ENCODE results near the gene GPR180. TPM values are rescaled to one million over a fixed set of nuclear protein-coding genes. Genes with fewer than 3 reads are reported as not detected.

GPR180 gene
- total RNA-seq, 2 donors from 2014 or later = 7.1 to 7.8 TPM

GRCh38 chr13:94583926-94584325, 17.7 kb upstream of the GPR180 start:
- H3K9me3 Mint-ChIP-seq = no peaks in the 10 kb centered on the region
- ATAC-seq = no peak
- no peaks in the 10 kb centered on the region for H3K27me3 Mint-ChIP-seq
- no peak overlapping the region for H3K4me3 Mint-ChIP-seq
- peaks cover 19 to 25% of the 10 kb centered on the region in 2 donors for H3K4me1 Mint-ChIP-seq (ENCODE audit: low read depth in 2 of 2)
- H3K36me3 Mint-ChIP-seq = peaks cover 43% of the 10 kb centered on the region
- H3K27ac Mint-ChIP-seq = no peak overlapping the region
- no peak for DNase-seq (ENCODE audit: low spot score)

GRCh38 chr13:94585543-94586101, 16.0 kb upstream of the GPR180 start:
- Mint-ChIP-seq H3K9me3 (no peaks in the 10 kb centered on the region), H3K4me1 (ENCODE audit: low read depth in 2 of 2) (peaks cover 22 to 26% of the 10 kb centered on the region in 2 donors), H3K36me3 (peaks cover 37% of the 10 kb centered on the region), H3K27ac (no peak overlapping the region), H3K4me3 (no peak overlapping the region), H3K27me3 (no peaks in the 10 kb centered on the region)
- DNase-seq (ENCODE audit: low spot score) (no peak), ATAC-seq (no peak)

- Mint-ChIP-seq H3K27me3 (no peaks in the 10 kb centered on the region), H3K9me3 (no peaks in the 10 kb centered on the region), H3K27ac (no peak overlapping the region), H3K36me3 (peaks cover 31% of the 10 kb centered on the region), H3K4me1 (ENCODE audit: low read depth in 2 of 2) (peaks cover 21 to 26% of the 10 kb centered on the region in 2 donors), H3K4me3 (no peak overlapping the region)
- ATAC-seq (no peak), DNase-seq (ENCODE audit: low spot score) (no peak)
These were observed 15.3 kb upstream of the GPR180 start for GRCh38 chr13:94586371-94586770.

GRCh38 chr13:94588541-94588940, 13.1 kb upstream of the GPR180 start:
- no peaks in the 10 kb centered on the region for H3K27me3 Mint-ChIP-seq
- no peak for ATAC-seq
- H3K4me3 Mint-ChIP-seq = no peak overlapping the region
- H3K36me3 Mint-ChIP-seq = peaks cover 18% of the 10 kb centered on the region
- peak overlapping the region in 1 of 2 donors; percentile 65 for H3K27ac Mint-ChIP-seq
- H3K4me1 Mint-ChIP-seq (ENCODE audit: low read depth in 2 of 2) = peaks cover 21 to 26% of the 10 kb centered on the region in 2 donors
- no peaks in the 10 kb centered on the region for H3K9me3 Mint-ChIP-seq
- DNase-seq (ENCODE audit: low spot score) = no peak

- no peak overlapping the region for H3K4me3 Mint-ChIP-seq
- no peak overlapping the region for H3K27ac Mint-ChIP-seq
- ATAC-seq = no peak
- no peaks in the 10 kb centered on the region for H3K9me3 Mint-ChIP-seq
- no peaks in the 10 kb centered on the region for H3K27me3 Mint-ChIP-seq
- H3K4me1 Mint-ChIP-seq (ENCODE audit: low read depth in 2 of 2) = peaks cover 33 to 35% of the 10 kb centered on the region in 2 donors
- no peak for DNase-seq (ENCODE audit: low spot score)
- H3K36me3 Mint-ChIP-seq = peaks cover 19% of the 10 kb centered on the region
These were observed 10.9 kb upstream of the GPR180 start for GRCh38 chr13:94590744-94591143.

- Mint-ChIP-seq H3K27me3 (no peaks in the 10 kb centered on the region), H3K27ac (peak overlapping the region; percentile 91 to 94), H3K36me3 (peaks cover 9% of the 10 kb centered on the region), H3K9me3 (no peaks in the 10 kb centered on the region), H3K4me1 (ENCODE audit: low read depth in 2 of 2) (peaks cover 23% of the 10 kb centered on the region in 2 donors), H3K4me3 (peak overlapping the region; percentile 96)
- no peak for DNase-seq (ENCODE audit: low spot score)
- ATAC-seq = peak; percentile 60 to 76
These were observed 6.4 kb upstream of the GPR180 start for GRCh38 chr13:94595001-94595949.

- peak; percentile 93 for DNase-seq (ENCODE audit: low spot score)
- H3K4me3 Mint-ChIP-seq = peak within 1 kb of the TSS; percentile 96
- no peaks in the 10 kb centered on the region for H3K27me3 Mint-ChIP-seq
- ATAC-seq = peak; percentile 99 to 100
- peak within 1 kb of the TSS; percentile 91 to 94 for H3K27ac Mint-ChIP-seq
- H3K36me3 Mint-ChIP-seq = peaks cover 14% of the 10 kb centered on the region
- peaks cover 4% of the 10 kb centered on the region for H3K9me3 Mint-ChIP-seq
- peaks cover 23 to 30% of the 10 kb centered on the region in 2 donors for H3K4me1 Mint-ChIP-seq (ENCODE audit: low read depth in 2 of 2)
These were observed 5.6 kb upstream of the GPR180 start, which contains the start of gene TGDS for GRCh38 chr13:94595950-94596574. Gene TGDS, minus strand, starts transcription at chr13:94596152. Its CDS starts 16 bp downstream, at chr13:94596136.

GRCh38 chr13:94596575-94596971, 5.1 kb upstream of the GPR180 start:
- no peaks in the 10 kb centered on the region for H3K27me3 Mint-ChIP-seq
- peak overlapping the region; percentile 91 to 94 for H3K27ac Mint-ChIP-seq
- H3K36me3 Mint-ChIP-seq = peaks cover 14% of the 10 kb centered on the region
- DNase-seq (ENCODE audit: low spot score) (no peak), ATAC-seq (no peak)
- H3K4me1 Mint-ChIP-seq (ENCODE audit: low read depth in 2 of 2) = peaks cover 28 to 30% of the 10 kb centered on the region in 2 donors
- H3K9me3 Mint-ChIP-seq = peaks cover 4% of the 10 kb centered on the region
- peak overlapping the region; percentile 96 for H3K4me3 Mint-ChIP-seq

GRCh38 chr13:94598281-94598680, 3.4 kb upstream of the GPR180 start:
- Mint-ChIP-seq H3K27me3 (no peaks in the 10 kb centered on the region), H3K9me3 (peaks cover 4% of the 10 kb centered on the region), H3K36me3 (peaks cover 14% of the 10 kb centered on the region), H3K4me1 (ENCODE audit: low read depth in 2 of 2) (peaks cover 32 to 37% of the 10 kb centered on the region in 2 donors), H3K4me3 (no peak overlapping the region), H3K27ac (peak overlapping the region in 1 of 2 donors; percentile 53)
- no peak for ATAC-seq
- no peak for DNase-seq (ENCODE audit: low spot score)

GRCh38 chr13:94599877-94600276, 1.8 kb upstream of the GPR180 start:
- Mint-ChIP-seq H3K4me3 (no peak overlapping the region), H3K36me3 (peaks cover 14% of the 10 kb centered on the region), H3K4me1 (ENCODE audit: low read depth in 2 of 2) (peaks cover 26 to 32% of the 10 kb centered on the region in 2 donors), H3K27me3 (no peaks in the 10 kb centered on the region), H3K27ac (peak overlapping the region; percentile 33 to 79), H3K9me3 (peaks cover 4% of the 10 kb centered on the region)
- no peak for ATAC-seq
- DNase-seq (ENCODE audit: low spot score) = no peak

- Mint-ChIP-seq H3K36me3 (peaks cover 15% of the 10 kb centered on the region), H3K4me3 (peak overlapping the region; percentile 79), H3K4me1 (ENCODE audit: low read depth in 2 of 2) (peaks cover 20 to 24% of the 10 kb centered on the region in 2 donors), H3K9me3 (peaks cover 4% of the 10 kb centered on the region), H3K27me3 (no peaks in the 10 kb centered on the region), H3K27ac (peak overlapping the region; percentile 61 to 63)
- DNase-seq (ENCODE audit: low spot score) = no peak
- ATAC-seq = no peak
These were observed 810 bp downstream of the GPR180 start for GRCh38 chr13:94602467-94602866.

- H3K9me3 Mint-ChIP-seq = no peaks in the 10 kb centered on the region
- no peaks in the 10 kb centered on the region for H3K27me3 Mint-ChIP-seq
- DNase-seq (ENCODE audit: low spot score) (no peak), ATAC-seq (no peak)
- no peak overlapping the region for H3K4me3 Mint-ChIP-seq
- H3K4me1 Mint-ChIP-seq (ENCODE audit: low read depth in 2 of 2) = peaks cover 11 to 19% of the 10 kb centered on the region in 2 donors
- peak overlapping the region; percentile 7 to 36 for H3K27ac Mint-ChIP-seq
- peaks cover 10% of the 10 kb centered on the region for H3K36me3 Mint-ChIP-seq
These were observed 5.4 kb downstream of the GPR180 start for GRCh38 chr13:94607056-94607455.

GRCh38 chr13:94607939-94608338, 6.3 kb downstream of the GPR180 start:
- no peaks in the 10 kb centered on the region for H3K9me3 Mint-ChIP-seq
- H3K27me3 Mint-ChIP-seq = no peaks in the 10 kb centered on the region
- no peak for ATAC-seq
- no peak for DNase-seq (ENCODE audit: low spot score)
- H3K27ac Mint-ChIP-seq = no peak overlapping the region
- H3K4me1 Mint-ChIP-seq (ENCODE audit: low read depth in 2 of 2) = peaks cover 7 to 14% of the 10 kb centered on the region in 2 donors
- H3K36me3 Mint-ChIP-seq = peaks cover 10% of the 10 kb centered on the region
- H3K4me3 Mint-ChIP-seq = no peak overlapping the region
